Measurements from ENCODE around the gene AP3B1. TPM values are rescaled to one million over a fixed set of nuclear protein-coding genes. Genes with fewer than 3 reads are reported as not detected.

The AP3B1 gene
- total RNA-seq, 1 donor from 2014 or later: 11.6 TPM

DNA sequence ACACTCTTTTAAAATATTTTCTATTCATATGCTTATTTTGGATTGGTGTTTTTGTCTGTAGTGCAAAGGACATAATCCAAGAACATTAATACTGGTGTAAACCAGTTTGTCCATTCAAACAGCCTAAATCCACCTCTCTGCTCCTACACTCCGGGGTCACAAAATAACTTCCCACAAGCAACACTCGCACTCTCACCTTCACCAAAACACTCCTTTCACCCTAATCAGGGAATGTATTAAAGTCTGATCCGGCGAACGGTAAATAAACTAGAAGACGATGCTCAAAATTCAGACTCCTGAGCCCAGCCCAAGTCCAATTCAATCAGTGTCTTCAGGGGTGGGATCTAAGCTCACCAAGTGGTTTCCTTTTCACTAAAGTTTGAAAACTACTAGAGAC is 649 bp downstream of the AP3B1 start:
- ATAC-seq (peak; percentile 8), DNase-seq (ENCODE audit: low spot score) (no peak)

DNA sequence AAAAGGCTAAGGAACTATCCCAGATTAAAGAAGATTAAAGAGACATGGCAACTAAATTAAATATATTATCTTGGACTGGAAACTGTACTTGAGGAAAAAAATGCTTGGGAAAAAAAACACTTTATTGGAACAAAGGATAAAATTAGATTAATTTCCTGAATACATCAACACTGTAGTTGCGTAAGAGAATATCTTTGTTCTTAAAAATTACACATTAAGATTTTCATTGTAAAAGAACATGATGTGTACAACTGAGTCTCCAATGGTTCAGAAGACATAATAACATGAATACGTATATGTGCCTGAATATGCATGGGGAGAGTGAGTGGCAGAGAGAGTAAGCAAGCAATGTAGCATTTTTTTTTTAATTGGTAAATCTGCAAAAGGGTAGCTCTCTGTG is 2.8 kb downstream of the AP3B1 start:
- DNase-seq (ENCODE audit: low spot score) (no peak), ATAC-seq (no peak)

DNA sequence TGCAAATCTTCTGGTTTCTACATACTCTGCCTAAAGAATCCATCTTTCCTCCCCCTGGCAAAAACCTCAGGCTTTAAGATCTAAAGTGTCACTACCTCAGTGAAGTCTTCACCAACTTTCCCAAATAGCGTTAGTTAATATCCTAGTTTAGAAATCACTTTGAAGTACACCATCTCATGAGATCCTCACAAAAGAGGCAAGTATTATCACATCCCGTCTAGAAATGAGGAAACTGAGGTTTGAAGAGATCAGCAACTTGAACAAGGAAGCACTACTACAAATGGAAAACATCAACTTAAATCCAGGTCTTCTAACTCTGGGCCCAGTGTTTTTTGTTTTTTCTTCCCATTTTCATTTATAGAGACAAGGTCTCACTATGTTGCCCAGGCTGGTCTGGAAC is 4.6 kb downstream of the AP3B1 start:
- no peak for ATAC-seq
- DNase-seq (ENCODE audit: low spot score): no peak

DNA sequence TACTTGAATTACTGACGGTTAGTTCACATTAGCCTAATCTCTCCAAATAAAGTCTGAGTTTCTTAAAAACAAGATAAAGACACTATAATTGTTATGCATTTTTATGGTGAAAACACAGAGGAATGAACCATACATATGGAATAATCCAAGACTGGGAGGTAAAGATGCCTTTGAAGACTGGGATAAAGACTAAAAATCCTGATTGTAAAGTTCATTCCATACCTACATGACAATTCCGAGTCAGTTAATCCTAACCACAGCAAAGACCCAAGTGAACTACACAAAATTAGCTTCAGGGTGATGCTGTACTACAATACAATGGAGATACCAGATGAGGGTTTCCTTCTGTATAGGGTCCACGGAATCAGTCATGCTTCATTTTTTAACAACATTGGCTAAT is 6.3 kb downstream of the AP3B1 start:
- DNase-seq (ENCODE audit: low spot score) (no peak), ATAC-seq (no peak)

DNA sequence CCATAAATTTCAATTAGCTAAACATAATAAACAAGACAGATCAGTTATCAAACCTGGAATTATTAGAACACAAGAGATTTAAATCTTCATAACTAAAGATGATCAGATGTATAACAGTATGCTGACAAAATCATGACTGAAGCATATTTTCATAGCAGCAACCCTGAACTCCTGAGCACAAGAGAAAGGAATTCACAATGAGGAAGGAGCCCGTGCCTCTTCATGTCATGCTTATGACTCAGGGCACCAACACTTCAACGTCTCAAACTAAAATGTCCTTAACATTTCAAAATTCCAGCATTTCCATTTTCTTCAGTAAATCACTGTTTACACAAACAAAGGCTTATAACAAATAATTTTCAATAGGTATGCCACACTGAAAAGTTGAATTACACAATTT is 6.7 kb downstream of the AP3B1 start:
- ATAC-seq: no peak
- DNase-seq (ENCODE audit: low spot score): no peak

DNA sequence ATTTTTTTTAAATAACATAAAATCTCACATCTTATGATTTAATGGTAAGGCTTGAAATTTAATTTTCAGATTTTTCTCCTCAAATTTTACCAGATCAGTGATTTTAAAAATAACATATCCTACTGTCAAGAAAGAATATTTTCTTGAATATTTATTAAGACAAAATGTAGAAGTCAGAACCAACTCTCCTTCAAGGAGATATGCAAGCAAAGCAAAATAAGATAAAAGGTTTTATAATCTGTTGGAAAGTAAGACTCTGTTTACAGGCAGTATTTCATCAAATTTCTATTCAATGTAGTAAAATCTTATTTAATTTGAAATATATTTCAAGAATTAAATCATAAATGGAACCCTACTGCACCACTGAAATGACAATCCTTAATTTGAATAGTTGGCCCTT is 7.3 kb downstream of the AP3B1 start:
- ATAC-seq: no peak

DNA sequence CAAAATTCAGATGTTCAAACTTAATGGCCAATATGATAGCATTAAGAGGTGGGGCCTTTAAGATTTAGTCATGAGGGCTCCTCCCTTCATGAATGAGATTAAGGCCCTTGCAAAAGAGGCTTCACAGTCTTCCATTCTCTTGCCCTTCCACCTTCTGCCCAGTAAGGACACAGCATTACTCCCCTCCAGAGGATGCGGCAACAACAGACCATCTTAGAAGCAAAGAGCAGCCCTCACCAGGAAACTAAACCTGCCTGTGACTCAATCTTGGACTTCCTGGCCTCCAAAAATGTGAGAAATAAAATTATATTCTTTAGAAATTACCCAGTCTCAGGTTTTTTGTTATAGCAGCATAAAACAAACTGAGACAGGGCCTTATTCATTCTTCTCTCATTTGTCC is 8.2 kb downstream of the AP3B1 start:
- no peak for ATAC-seq
- no peak for DNase-seq (ENCODE audit: low spot score)

More for the DNA sequence above, 7.3 kb downstream of the AP3B1 start:
- DNase-seq (ENCODE audit: low spot score): no peak

DNA sequence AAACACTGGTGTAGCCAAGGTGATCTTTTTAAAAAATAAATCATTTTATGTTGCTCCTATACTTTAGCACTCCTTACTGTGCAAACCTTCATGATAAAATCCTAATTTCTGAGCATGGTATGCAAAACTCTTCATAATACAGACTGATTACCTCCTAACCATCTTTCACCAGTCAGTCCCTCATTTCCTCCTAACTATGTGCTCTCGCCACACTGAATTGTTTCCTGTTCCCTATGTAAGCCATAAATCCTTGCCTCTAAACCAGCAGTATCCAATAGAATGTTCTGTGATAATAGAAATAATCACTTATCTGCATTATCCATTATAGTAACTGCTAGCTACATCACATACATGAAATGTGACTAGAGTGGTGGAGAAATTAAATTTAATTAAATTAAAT is 10.7 kb downstream of the AP3B1 start:
- no peak for DNase-seq (ENCODE audit: low spot score)
- no peak for ATAC-seq

DNA sequence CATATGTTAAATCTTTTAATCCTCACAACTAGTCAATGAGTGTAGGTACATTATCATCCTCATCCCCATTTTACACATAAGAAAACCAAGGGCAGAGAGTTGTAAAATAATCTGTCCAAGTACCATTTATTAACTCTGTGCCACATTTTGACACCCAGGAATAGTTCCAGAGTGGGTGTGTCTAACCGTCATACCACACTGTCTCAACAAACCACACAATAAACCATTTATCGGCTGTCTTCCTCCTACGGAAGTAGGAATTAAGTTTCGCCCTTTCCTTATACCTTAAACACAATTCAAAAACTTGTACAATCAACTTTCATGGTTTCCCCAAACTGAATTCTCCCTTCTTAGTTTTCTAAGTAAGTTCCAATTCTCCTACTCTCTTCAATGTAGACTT is 11.4 kb downstream of the AP3B1 start:
- no peak for DNase-seq (ENCODE audit: low spot score)
- ATAC-seq: no peak

DNA sequence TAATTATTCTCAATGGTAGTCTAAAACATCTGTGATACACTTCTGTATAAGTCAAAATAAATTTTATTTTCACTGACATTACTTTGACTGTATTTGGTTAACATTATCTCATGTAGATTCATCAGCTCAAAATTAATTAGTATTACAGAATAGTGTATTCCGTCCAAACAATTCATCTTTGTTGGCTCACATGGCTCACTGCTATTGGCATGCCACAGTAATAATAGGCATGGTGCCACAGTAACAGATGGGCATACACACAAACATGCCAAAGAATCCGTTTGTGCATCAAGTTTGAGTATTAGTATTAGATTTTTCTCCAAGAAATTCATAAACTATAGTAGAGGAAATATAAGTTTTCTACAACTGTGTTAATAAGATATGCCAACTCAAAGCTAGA is 14.2 kb downstream of the AP3B1 start:
- no peak for DNase-seq (ENCODE audit: low spot score)
- no peak for ATAC-seq

DNA sequence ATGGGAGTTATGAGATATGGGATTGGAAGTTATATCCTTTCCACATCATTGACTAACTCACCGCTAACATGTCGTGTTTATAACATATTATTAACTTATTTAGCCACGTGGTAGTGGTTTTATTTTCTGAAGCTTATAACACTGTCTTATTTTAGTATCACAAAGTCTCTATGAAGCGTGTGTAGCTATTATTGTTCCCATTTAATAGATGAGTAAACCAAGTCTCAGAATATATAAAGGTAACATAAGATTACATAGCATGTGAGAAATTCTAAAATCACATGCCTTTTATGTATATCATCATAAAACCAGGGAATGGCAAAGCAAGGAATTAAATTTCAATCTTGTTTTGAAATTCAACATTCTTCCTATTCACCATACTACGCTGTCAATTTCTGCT is 15.3 kb downstream of the AP3B1 start:
- ATAC-seq (no peak), DNase-seq (ENCODE audit: low spot score) (no peak)

DNA sequence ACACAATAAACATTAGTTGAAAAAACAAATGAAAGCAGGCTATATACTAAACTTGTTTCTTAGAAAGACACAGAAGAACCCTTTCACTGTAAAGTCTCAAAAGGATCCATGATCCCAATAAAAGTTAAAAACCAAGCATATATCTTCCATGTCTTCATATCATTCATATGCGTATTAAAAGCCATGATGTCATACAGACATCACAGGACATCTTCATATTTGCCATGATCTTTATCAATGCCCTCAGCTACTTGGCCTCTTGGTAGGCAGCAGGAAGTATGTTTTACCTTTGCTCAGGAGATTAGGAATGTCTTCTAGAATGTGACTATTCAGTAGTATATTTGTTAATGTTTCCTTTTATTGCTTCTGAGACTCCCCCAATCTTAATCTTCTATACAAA is 16.8 kb downstream of the AP3B1 start:
- no peak for DNase-seq (ENCODE audit: low spot score)
- no peak for ATAC-seq

DNA sequence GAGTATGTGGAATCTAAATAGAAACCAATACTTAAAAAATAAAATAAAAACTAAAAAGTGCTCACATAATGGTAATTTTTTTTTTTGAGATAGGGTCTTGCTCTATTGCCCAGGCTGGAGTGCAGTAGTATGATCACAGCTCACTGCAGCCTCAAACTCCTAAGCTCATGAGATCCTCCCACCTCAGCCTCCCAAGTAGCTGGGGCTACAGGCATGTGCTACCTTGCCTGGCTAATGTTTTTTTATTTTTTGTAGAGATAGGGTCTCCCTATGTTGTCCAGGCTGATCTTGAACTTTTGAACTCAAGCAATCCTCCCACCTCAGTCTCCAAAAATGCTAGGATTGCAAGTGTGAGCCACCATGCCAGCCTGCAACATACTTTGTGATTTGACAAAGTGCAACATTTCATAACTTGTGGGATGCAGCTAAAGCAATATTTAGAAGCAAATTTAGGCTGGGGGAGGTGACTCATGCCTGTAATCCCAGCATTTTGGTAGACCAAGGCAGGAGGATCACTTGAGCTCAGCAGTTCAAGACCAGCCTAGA is 18.4 kb downstream of the AP3B1 start:
- DNase-seq (ENCODE audit: low spot score): no peak
- ATAC-seq: no peak

DNA sequence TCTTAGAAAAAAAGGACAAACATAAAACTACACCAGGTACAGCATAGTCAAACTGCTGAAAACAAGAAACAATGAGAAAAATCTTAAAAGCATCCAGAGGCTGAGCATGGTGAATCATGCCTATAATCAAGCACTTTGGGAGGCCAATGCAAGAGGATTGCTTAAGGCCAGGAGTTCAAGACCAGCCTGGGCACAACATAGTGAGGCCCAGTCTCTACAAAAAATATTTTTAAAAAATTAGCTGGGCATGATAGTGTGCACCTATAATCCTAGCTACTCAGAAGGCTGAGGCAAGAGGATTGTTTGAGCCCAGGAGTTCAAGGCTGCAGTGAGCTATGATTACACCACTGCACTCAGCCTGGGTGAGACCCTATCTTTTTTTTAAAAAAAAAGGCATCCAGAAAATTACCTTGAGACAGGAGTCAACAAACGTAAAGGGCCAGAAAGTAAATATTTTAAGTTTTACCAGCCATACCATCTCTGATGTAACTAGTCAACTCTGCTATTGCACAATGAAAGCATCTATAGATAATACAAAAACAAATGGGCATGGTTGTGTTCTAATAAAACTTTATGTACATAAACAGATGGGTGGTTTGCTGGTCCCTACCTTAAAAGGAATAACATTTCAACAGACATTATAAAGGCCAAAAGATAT is 19.8 kb downstream of the AP3B1 start:
- ATAC-seq (peak; percentile 57), DNase-seq (ENCODE audit: low spot score) (no peak)

DNA sequence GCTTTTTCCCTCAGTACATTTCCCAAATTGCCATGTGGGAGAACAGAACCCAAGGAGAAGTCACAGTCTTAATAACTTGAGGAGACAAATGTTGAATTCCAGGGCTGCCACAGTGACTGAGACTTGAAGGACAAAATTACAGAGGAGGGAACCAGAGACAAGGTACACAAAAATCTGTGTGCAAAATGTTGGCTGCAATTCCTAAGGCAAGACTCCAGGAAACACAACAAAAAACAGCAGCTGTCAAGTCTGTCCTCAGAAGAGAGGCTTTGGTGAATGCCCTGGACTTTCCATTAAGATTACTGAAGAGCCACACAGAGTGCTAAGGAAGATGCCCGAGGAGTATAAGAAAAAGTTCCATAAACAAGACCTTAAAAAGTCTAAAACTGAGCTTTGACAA is 21.1 kb downstream of the AP3B1 start:
- ATAC-seq (peak; percentile 71), DNase-seq (ENCODE audit: low spot score) (no peak)

DNA sequence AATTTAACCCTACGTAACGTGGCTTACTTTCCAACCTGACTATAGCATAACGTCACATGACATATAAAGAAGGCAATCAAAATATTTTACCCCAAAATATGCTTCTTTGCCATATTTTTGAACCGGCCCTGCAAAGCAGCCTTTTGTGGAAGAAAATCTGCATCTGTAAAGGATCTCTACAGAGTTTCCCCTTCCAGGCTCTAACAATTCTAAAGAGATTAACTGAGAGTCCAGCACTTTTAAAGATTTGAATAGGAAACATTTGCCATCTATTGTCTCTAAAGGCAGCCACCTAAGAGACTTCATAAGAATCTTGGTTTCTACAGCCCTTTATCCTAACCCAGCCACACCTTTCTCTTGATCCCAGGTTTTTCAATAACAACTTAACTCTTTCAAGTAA is 22.7 kb downstream of the AP3B1 start:
- ATAC-seq: no peak
- DNase-seq (ENCODE audit: low spot score): no peak

DNA sequence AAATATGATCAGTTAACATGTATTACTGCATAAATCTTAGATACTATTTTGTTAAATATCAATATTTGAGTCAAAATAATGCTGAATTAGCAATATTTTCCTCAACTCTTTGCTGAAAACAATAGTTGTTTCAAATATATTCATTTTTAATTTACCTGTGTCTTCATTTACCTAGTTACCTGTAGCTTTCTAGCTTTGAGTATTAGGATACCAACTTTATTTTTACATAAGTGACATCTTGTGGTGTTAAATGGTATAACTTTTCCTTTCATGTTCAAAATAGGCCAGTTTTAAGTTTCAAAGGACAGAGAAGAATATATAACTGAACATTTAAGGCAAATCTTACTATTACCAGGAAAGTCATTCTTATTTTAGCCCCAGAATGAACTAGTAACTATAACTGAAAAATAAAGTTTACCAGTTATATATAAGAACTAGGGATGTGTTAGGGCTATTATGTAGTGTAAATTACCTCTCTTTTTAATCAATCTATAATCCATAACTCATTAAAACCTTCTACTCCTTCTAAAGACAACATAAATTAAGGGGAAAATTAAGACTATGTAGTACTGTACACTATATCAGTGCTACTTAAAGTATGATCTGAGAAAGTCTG is 25.3 kb downstream of the AP3B1 start:
- DNase-seq (ENCODE audit: low spot score) (no peak), ATAC-seq (peak; percentile 79)

DNA sequence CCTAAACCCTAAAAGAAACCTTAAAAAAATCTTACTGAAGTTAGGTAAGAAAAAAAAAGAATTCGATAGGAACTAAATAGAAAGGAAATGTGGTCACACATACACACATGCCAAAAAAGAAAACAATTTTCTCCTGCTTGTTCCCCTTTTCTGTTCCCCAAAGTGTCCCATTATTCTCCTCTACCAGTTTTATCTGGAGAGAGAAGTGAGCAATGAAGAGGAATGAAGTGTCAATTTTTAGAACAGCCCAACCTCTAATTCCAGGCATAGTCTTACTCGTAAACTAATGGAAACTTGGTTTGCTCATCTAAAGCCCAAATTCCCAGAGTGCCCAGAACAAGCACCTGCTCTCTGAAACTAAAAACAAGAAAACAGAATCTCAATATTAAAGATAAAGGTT is 26.1 kb downstream of the AP3B1 start:
- ATAC-seq: no peak
- no peak for DNase-seq (ENCODE audit: low spot score)

DNA sequence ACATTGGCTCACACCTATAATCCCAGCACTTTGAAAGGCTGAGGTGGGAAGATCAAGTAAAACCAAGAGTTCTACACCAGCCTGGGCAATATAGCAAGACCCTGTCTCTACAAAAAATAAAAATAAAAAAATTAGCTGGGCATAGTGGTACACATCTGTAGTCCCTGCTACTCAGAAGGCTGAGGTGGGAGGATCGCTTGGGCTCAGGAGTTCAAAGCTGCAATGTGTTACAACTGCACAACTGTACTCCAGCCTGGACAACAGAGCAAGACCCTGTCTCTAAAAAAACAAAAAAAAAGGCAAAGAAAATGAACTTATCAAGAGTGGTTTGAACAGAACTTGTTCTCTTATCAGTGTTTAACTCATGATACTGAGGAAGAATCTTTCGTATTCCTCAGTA is 29.3 kb downstream of the AP3B1 start:
- no peak for DNase-seq (ENCODE audit: low spot score)
- no peak for ATAC-seq

DNA sequence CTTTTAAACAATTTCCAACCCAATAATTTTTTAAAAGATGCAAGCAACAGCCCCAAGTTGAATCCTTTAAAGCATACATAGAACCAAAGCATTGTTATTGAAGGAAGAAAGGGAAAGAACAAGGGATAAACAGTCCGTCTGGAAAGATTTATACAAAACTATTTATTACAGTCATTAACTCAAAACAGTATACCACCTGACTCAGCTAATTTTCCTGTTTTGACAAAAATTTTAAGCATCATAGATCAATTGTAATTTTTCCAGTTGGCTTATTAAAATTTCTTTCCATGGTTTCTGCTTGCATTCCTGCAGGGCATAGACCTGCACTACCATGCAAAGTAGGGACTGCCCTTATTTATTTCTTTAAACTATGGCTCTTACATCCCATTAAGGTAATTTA is 29.9 kb downstream of the AP3B1 start:
- no peak for ATAC-seq
- DNase-seq (ENCODE audit: low spot score): no peak

DNA sequence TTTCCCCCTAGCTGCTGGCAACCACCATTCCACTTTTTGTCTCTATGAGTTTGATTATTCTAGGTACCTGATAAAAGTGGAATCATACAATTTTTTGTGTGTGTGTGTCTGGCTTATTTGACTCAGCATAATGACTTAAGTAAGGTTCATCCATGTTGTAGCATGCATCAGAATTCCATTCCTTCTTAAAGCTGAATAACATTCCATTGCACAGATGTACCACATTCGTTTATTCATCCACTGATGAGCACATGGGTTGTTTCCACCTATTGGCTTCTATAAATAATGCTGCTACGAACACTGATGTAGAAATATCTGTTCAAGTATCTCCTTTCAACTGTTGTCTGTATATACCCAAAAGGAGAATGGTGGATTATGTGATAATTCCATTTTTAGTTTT is 33.7 kb downstream of the AP3B1 start:
- DNase-seq (ENCODE audit: low spot score) (no peak), ATAC-seq (no peak)

DNA sequence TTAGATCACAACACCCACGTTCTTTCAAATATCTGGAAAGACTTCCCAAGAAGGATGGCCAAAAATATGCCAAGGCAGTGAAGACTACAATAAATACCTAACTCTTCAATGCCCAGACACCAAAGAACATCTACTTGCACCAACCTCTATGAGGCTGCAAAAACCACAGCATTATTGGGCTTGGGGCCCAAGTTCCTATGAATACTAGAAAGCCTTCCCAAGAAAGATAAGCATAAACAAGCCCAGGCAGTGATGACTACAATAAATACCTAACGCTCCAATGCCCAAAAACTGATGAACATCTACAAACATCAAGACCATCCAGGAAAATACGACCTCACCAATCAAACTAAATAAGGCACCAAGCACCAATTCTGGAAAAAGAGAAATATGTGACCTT is 41.3 kb downstream of the AP3B1 start:
- ATAC-seq (no peak), DNase-seq (ENCODE audit: low spot score) (no peak)

DNA sequence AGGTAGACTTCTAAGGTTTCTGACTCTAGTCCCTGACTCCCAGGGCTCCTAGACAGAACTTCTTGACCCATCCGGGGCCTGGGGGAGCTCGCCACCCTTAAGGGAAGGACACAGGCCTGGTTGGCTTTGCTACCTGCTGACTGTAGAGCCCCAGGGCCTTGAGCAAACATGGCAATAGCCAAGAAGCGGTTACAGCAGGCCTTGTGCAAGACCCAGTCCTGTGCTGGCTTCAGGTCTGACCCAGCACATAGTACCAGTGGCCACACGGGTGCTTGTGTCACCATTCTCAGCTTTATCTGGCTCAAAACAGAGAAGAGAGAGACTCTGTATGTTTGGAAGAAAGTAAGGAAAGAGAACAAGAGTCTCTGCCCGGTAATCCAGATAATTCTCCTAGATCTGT is 41.8 kb downstream of the AP3B1 start:
- DNase-seq (ENCODE audit: low spot score) (peak; percentile 82), ATAC-seq (peak; percentile 100)
